Measurements from ENCODE around the gene PKIB. TPM values are rescaled to one million over a fixed set of nuclear protein-coding genes. Genes with fewer than 3 reads are reported as not detected.
"Not testable (repeated sequence)": the region's sequence is repeated elsewhere in the genome, so short reads cannot be mapped to it uniquely, and the experiment has no call there.

The PKIB gene
- total and polyA plus RNA-seq, 10 of the 15 experiments (the other 5 are each of a cell fraction or from before 2014, with no cell fraction given): 0.20 to 1.8 (median 0.87) TPM

GRCh38 chr6:122589115-122589514, 21.1 kb upstream of the PKIB start (continued):
- no peak for TF ChIP-seq PRDM15 (CRISPR knock-in tag; IDR thresholded peaks at IDR 0.05)

- H3K9me3 ChIP-seq (replicated peaks; ENCODE audit: control insufficient read depth, insufficient read depth, low read length); CTCF ChIA-PET; H3K4me2 ChIP-seq (ENCODE audit: control insufficient read depth, insufficient read depth); intact Hi-C loops (cut with micrococcal nuclease; ENCODE audit: unreplicated experiment); H3K9ac ChIP-seq (ENCODE audit: control insufficient read depth, insufficient read depth, low read length); H3K27ac ChIP-seq (ENCODE audit: control insufficient read depth, insufficient read depth); POLR2A ChIA-PET; BruUV-seq (replicated peaks); DNase-seq (ENCODE audit: low read depth, low spot score); H3K27me3 ChIP-seq (replicated peaks in 1 of 2; ENCODE audit: control insufficient read depth in 2 of 2, insufficient read depth in 2 of 2, low read length in 1 of 2); FAIRE-seq; H3K4me3 ChIP-seq; H3K4me1 ChIP-seq (ENCODE audit: control insufficient read depth, insufficient read depth, low read length); H4K20me1 ChIP-seq (ENCODE audit: control insufficient read depth, insufficient read depth); RAD21 ChIA-PET (ENCODE audit: unreplicated experiment); H3K36me3 ChIP-seq (ENCODE audit: control insufficient read depth in 2 of 2, insufficient read depth in 2 of 2, low read length in 1 of 2); H2AFZ ChIP-seq (ENCODE audit: control insufficient read depth, low read depth, low read length); in situ Hi-C loops (cut with MboI); H3K79me2 ChIP-seq (ENCODE audit: control insufficient read depth, insufficient read depth, low read length); ATAC-seq: not testable (repeated sequence)
- SMC1A ChIA-PET (ENCODE audit: uncharacterized antibody, unreplicated experiment): interaction anchor here (1.7 kb wide), 1 partner anchor 68 kb away, joined by 5 read pairs; no protein-coding TSS in a partner anchor
- WGBS (ENCODE audit: insufficient coverage, insufficient replicate concordance, low lambda C conversion rate, missing lambda C conversion rate): 32% methylated on average over 2 of the region's 2 CpGs
Observed at GRCh38 chr6:122598295-122598694, 11.9 kb upstream of the PKIB start.

- ATAC-seq: no peak
- no peak for DNase-seq (ENCODE audit: low read depth, low spot score)
- Histone ChIP-seq H3K4me3 (no peak overlapping the region), H3K9me3 (replicated peaks; ENCODE audit: control insufficient read depth, insufficient read depth, low read length) (no peaks in the 10 kb centered on the region), H3K4me2 (ENCODE audit: control insufficient read depth, insufficient read depth) (no peak overlapping the region), H3K79me2 (ENCODE audit: control insufficient read depth, insufficient read depth, low read length) (no peaks in the 10 kb centered on the region), H2AFZ (ENCODE audit: control insufficient read depth, low read depth, low read length) (no peak overlapping the region), H4K20me1 (ENCODE audit: control insufficient read depth, insufficient read depth) (no peaks in the 10 kb centered on the region), H3K27me3 (replicated peaks in 1 of 2; ENCODE audit: control insufficient read depth in 2 of 2, insufficient read depth in 2 of 2, low read length in 1 of 2) (peaks cover 0 to 3% of the 10 kb centered on the region in 2 experiments; a peak in 2 of 4 replicates), H3K9ac (ENCODE audit: control insufficient read depth, insufficient read depth, low read length) (no peak overlapping the region), H3K27ac (ENCODE audit: control insufficient read depth, insufficient read depth) (no peak overlapping the region), H3K36me3 (ENCODE audit: control insufficient read depth in 2 of 2, insufficient read depth in 2 of 2, low read length in 1 of 2) (no peaks in the 10 kb centered on the region), H3K4me1 (ENCODE audit: control insufficient read depth, insufficient read depth, low read length) (peaks cover under 1% of the 10 kb centered on the region; the same call in 1 of the 2 replicates)
- BruUV-seq (replicated peaks): no TSS peak
- ChIA-PET RAD21 (ENCODE audit: unreplicated experiment) (no interaction called here), CTCF (interaction anchor here (1.2 to 1.7 kb wide), 2 partner anchors 118 to 122 kb away, joined by 4 to 6 read pairs; no protein-coding TSS in a partner anchor), POLR2A (no interaction called here), SMC1A (ENCODE audit: uncharacterized antibody, unreplicated experiment) (interaction anchor here (0.6 kb wide), 1 partner anchor 117 kb away, joined by 3 read pairs; no protein-coding TSS in a partner anchor)
- intact Hi-C loops (cut with micrococcal nuclease; ENCODE audit: unreplicated experiment) (no loop called here), in situ Hi-C loops (cut with MboI) (no loop called here)
- no peak for FAIRE-seq
- no peak for TF ChIP-seq MEF2A (IDR thresholded peaks at IDR 0.05; ENCODE audit: insufficient read depth, low read depth, low read length)
- no peak for TF ChIP-seq REST (IDR thresholded peaks at IDR 0.05; ENCODE audit: low read depth, low read length)
- no peak for TF ChIP-seq CHD2 (IDR thresholded peaks at IDR 0.05; ENCODE audit: borderline replicate concordance, low read depth, low read length)
- no peak for TF ChIP-seq SMC3 (IDR thresholded peaks at IDR 0.05; ENCODE audit: borderline replicate concordance, low read length)
Observed at GRCh38 chr6:122604676-122605075, 5.5 kb upstream of the PKIB start.

Data from GM12878 (cell line).